ENCODE data around the gene ADAT3.
A peak's percentile ranks its signal among the peaks of the same experiment; 100 is the strongest.
"Not testable (repeated sequence)": the region's sequence is repeated elsewhere in the genome, so short reads cannot be mapped to it uniquely, and the experiment has no call there.

Gene ADAT3

GRCh38 chr19:1866693-1867348, 38.4 kb upstream of the ADAT3 start:
- no peak for DNase-seq (ENCODE audit: low read depth in 2 of 2)

- DNase-seq (ENCODE audit: low read depth in 2 of 2): no peak
These were observed 37.9 kb upstream of the ADAT3 start for GRCh38 chr19:1867349-1867724.

GRCh38 chr19:1868971-1869370, 36.2 kb upstream of the ADAT3 start:
- DNase-seq (ENCODE audit: low read depth in 2 of 2): no peak

- no peak for DNase-seq (ENCODE audit: low read depth in 2 of 2)
These were observed 34.0 kb upstream of the ADAT3 start for GRCh38 chr19:1871140-1871597.

GRCh38 chr19:1871630-1872029, 33.6 kb upstream of the ADAT3 start:
- DNase-seq (ENCODE audit: low read depth in 2 of 2): no peak

- no peak for DNase-seq (ENCODE audit: low read depth in 2 of 2)
These were observed 32.2 kb upstream of the ADAT3 start for GRCh38 chr19:1872807-1873523.

- no peak for DNase-seq (ENCODE audit: low read depth in 2 of 2)
These were observed 31.4 kb upstream of the ADAT3 start for GRCh38 chr19:1873524-1874473.

GRCh38 chr19:1874554-1875185, 30.5 kb upstream of the ADAT3 start:
- no peak for DNase-seq (ENCODE audit: low read depth in 2 of 2)

- not testable (repeated sequence) for DNase-seq (ENCODE audit: low read depth in 2 of 2)
These were observed 29.9 kb upstream of the ADAT3 start for GRCh38 chr19:1875265-1875645.

GRCh38 chr19:1875646-1876495, 29.3 kb upstream of the ADAT3 start:
- DNase-seq (ENCODE audit: low read depth in 2 of 2): peak in 1 of 2 experiments; percentile 66

- DNase-seq (ENCODE audit: low read depth in 2 of 2): not testable (repeated sequence)
These were observed 28.5 kb upstream of the ADAT3 start for GRCh38 chr19:1876496-1877279.

GRCh38 chr19:1877280-1877660, 27.9 kb upstream of the ADAT3 start:
- DNase-seq (ENCODE audit: low read depth in 2 of 2): not testable (repeated sequence)

GRCh38 chr19:1878583-1878982, 26.6 kb upstream of the ADAT3 start:
- DNase-seq (ENCODE audit: low read depth in 2 of 2): not testable (repeated sequence)

GRCh38 chr19:1879982-1880381, 25.2 kb upstream of the ADAT3 start:
- not testable (repeated sequence) for DNase-seq (ENCODE audit: low read depth in 2 of 2)

GRCh38 chr19:1880611-1881392, 24.4 kb upstream of the ADAT3 start:
- no peak for DNase-seq (ENCODE audit: low read depth in 2 of 2)

- DNase-seq (ENCODE audit: low read depth in 2 of 2): not testable (repeated sequence)
These were observed 23.7 kb upstream of the ADAT3 start for GRCh38 chr19:1881393-1882088.

- DNase-seq (ENCODE audit: low read depth in 2 of 2): no peak
These were observed 23.0 kb upstream of the ADAT3 start for GRCh38 chr19:1882089-1882785.

All from fibroblast of skin of left biceps (primary cell).